IMR-90 (cell line): ENCODE data around the gene CEACAM20. TPM values are rescaled to one million over a fixed set of nuclear protein-coding genes. Genes with fewer than 3 reads are reported as not detected.

ENCODE experiments used
- ATAC-seq: fragments of 200-7000 bp; cut with Tn5 transposase; 2 replicates; pipeline ENCODE4 v1.9.1; 2020; ENCODE audit warnings: low read depth, mild to moderate bottlenecking, moderate library complexity
- BruUV-seq: library from RNA; stranded (reverse); fragments of 400-500 nt; replicated peaks from 2 replicates; lab custom pipeline; 2021; lab: Mats Ljungman, UMichigan
- CTCF ChIA-PET: fragments of 300-600 bp; formaldehyde crosslinking; extraction: SDS; loops from one replicate; lab custom pipeline; 2021; ENCODE audit warnings: antibody characterized with exemption; lab: Yijun Ruan, JAX
- POLR2A ChIA-PET: fragments of 300-600 bp; sonication (Branson Sonifier 250); formaldehyde crosslinking; loops from one replicate; lab custom pipeline; 2022; ENCODE audit warnings: antibody characterized with exemption; ENCODE audit not compliant: unreplicated experiment; lab: Charles Lee
- DNase-seq: peaks from one replicate; pipeline ENCODE4 v3.0.0; 2013
- H2AFZ ChIP-seq: replicated peaks from 2 replicates; pipeline ENCODE3; 2013; ENCODE audit warnings: low read length, mild to moderate bottlenecking; ENCODE audit not compliant: poor library complexity
- H2AK5ac ChIP-seq: 2 replicates; pipeline ENCODE4 v1.6.1; 2013; ENCODE audit warnings: low read depth, low read length, inconsistent platforms
- H2AK9ac ChIP-seq: replicated peaks from 2 replicates; pipeline ENCODE3; 2013; ENCODE audit warnings: mild to moderate bottlenecking, low read depth, low read length, moderate library complexity; ENCODE audit not compliant: poor library complexity
- H2BK120ac ChIP-seq: 2 replicates; pipeline ENCODE4 v1.6.1; 2013; ENCODE audit warnings: low read depth, low read length, inconsistent platforms
- H2BK15ac ChIP-seq: 3 replicates; pipeline ENCODE4 v1.6.1; 2013; ENCODE audit warnings: low read depth, low read length, inconsistent platforms
- H2BK20ac ChIP-seq: 2 replicates; pipeline ENCODE4 v1.6.1; 2013; ENCODE audit warnings: low read depth, mild to moderate bottlenecking, inconsistent platforms, low read length, moderate library complexity
- H2BK5ac ChIP-seq: 2 replicates; pipeline ENCODE4 v1.6.1; 2013; ENCODE audit warnings: mild to moderate bottlenecking, low read depth, low read length, inconsistent platforms; ENCODE audit not compliant: poor library complexity, severe bottlenecking
- H3K14ac ChIP-seq: replicated peaks from 2 replicates; pipeline ENCODE4 v1.6.1; 2013; ENCODE audit warnings: low read depth, low read length, inconsistent platforms
- H3K18ac ChIP-seq: 2 replicates; pipeline ENCODE4 v1.6.1; 2013; ENCODE audit warnings: low read depth, low read length, control low read depth
- H3K23ac ChIP-seq: 2 replicates; pipeline ENCODE4 v1.6.1; 2013; ENCODE audit warnings: low read depth, low read length, inconsistent platforms
- H3K27ac ChIP-seq: 2 replicates; pipeline ENCODE4 v1.5.1; 2013; ENCODE audit warnings: mild to moderate bottlenecking, control low read depth, low read length; ENCODE audit not compliant: insufficient read depth
- H3K27me3 ChIP-seq: 2 replicates; pipeline ENCODE4 v1.6.1; 2013; ENCODE audit warnings: low read length; ENCODE audit not compliant: control insufficient read depth, insufficient read depth
- H3K36me3 ChIP-seq: 2 replicates; pipeline ENCODE4 v1.6.1; 2013; ENCODE audit warnings: low read length, mixed read lengths; ENCODE audit not compliant: control insufficient read depth, insufficient read depth
- H3K4ac ChIP-seq: 2 replicates; pipeline ENCODE4 v1.6.1; 2013; ENCODE audit warnings: low read depth, low read length, inconsistent platforms
- H3K4me1 ChIP-seq: 2 replicates; pipeline ENCODE4 v1.6.1; 2013; ENCODE audit warnings: low read length, mixed read lengths; ENCODE audit not compliant: control insufficient read depth, insufficient read depth
- H3K4me2 ChIP-seq: 2 replicates; pipeline ENCODE4 v1.6.1; 2013; ENCODE audit warnings: low read depth, mild to moderate bottlenecking, control low read depth, low read length, moderate library complexity
- H3K4me3 ChIP-seq: 2 replicates; pipeline ENCODE4 v1.5.1; 2013; ENCODE audit warnings: low read depth, mild to moderate bottlenecking, control low read depth, low read length, moderate library complexity; ENCODE audit not compliant: insufficient read depth
- H3K56ac ChIP-seq: 2 replicates; pipeline ENCODE4 v1.6.1; 2013; ENCODE audit warnings: low read length, inconsistent platforms; ENCODE audit not compliant: insufficient read depth; ENCODE audit errors: extremely low read depth
- H3K79me1 ChIP-seq, 2 experiments: 2 replicates each; pipeline ENCODE4 v1.6.1; 2013; ENCODE audit warnings: low read length in 2 of 2, inconsistent platforms in 1 of 2, low read depth in 1 of 2
- H3K9ac ChIP-seq: 2 replicates; pipeline ENCODE4 v1.6.1; 2013; ENCODE audit warnings: low read depth, low read length, control low read depth
- H3K9me1 ChIP-seq: 2 replicates; pipeline ENCODE4 v1.6.1; 2013; ENCODE audit warnings: low read length, inconsistent platforms; ENCODE audit not compliant: insufficient read depth
- H3K9me3 ChIP-seq: 2 replicates; pipeline ENCODE4 v1.6.1; 2013; ENCODE audit warnings: low read length; ENCODE audit not compliant: control insufficient read depth, insufficient read depth
- H4K20me1 ChIP-seq: 2 replicates; pipeline ENCODE4 v1.6.1; 2013; ENCODE audit warnings: low read length, inconsistent platforms; ENCODE audit not compliant: insufficient read depth
- H4K5ac ChIP-seq: 2 replicates; pipeline ENCODE4 v1.6.1; 2013; ENCODE audit warnings: mild to moderate bottlenecking, low read depth, low read length, control low read depth
- H4K8ac ChIP-seq, 2 experiments: 2 replicates each; pipeline ENCODE4 v1.6.1; 2013; ENCODE audit warnings: low read depth in 2 of 2, low read length in 2 of 2, control low read depth in 1 of 2, inconsistent platforms in 1 of 2
- H4K91ac ChIP-seq: 2 replicates; pipeline ENCODE4 v1.6.1; 2013; ENCODE audit warnings: low read depth, low read length, inconsistent platforms; ENCODE audit not compliant: insufficient read depth
- BHLHE40 ChIP-seq: fragments of 150-350 bp; IDR thresholded peaks from 2 replicates; pipeline ENCODE4 v1.6.1; 2016; ENCODE audit warnings: mild to moderate bottlenecking, low read depth, low read length
- CEBPB ChIP-seq: IDR thresholded peaks from 2 replicates; pipeline ENCODE4 v1.6.1; 2012; ENCODE audit warnings: low read depth, low read length, improper control_type of control experiment
- CHD1 ChIP-seq: IDR thresholded peaks from 2 replicates; pipeline ENCODE4 v1.6.1; 2012; ENCODE audit warnings: low read depth, low read length, improper control_type of control experiment
- CTCF ChIP-seq: conservative IDR thresholded peaks from 2 replicates; pipeline ENCODE4 v1.5.1; 2012; ENCODE audit warnings: mild to moderate bottlenecking, low read depth, low read length, improper control_type of control experiment
- ELK1 ChIP-seq: fragments of 150-350 bp; IDR thresholded peaks from 2 replicates; pipeline ENCODE4 v1.6.1; 2016; ENCODE audit warnings: low read depth, mild to moderate bottlenecking, low read length, moderate library complexity, borderline replicate concordance
- FOS ChIP-seq: fragments of 150-350 bp; IDR thresholded peaks from 2 replicates; pipeline ENCODE4 v1.6.1; 2016; ENCODE audit warnings: low read depth, low read length
- MAFK ChIP-seq: IDR thresholded peaks from 2 replicates; pipeline ENCODE4 v1.6.1; 2012; ENCODE audit warnings: low read depth, low read length, improper control_type of control experiment
- MAZ ChIP-seq: IDR thresholded peaks from 2 replicates; pipeline ENCODE4 v1.6.1; 2012; ENCODE audit warnings: low read depth, mild to moderate bottlenecking, low read length, improper control_type of control experiment, moderate library complexity, borderline replicate concordance
- MXI1 ChIP-seq: IDR thresholded peaks from 2 replicates; pipeline ENCODE4 v1.6.1; 2012; ENCODE audit warnings: low read depth, mild to moderate bottlenecking, low read length, moderate library complexity, borderline replicate concordance
- NFE2L2 ChIP-seq: fragments of 150-350 bp; IDR thresholded peaks from 2 replicates; pipeline ENCODE4 v1.6.1; 2016; ENCODE audit warnings: low read depth, mild to moderate bottlenecking, low read length
- POLR2A ChIP-seq: IDR thresholded peaks from 2 replicates; pipeline ENCODE4 v1.6.1; 2012; ENCODE audit warnings: mild to moderate bottlenecking, low read depth, low read length
- RAD21 ChIP-seq: IDR thresholded peaks from 2 replicates; pipeline ENCODE4 v1.6.1; 2012; ENCODE audit warnings: low read length, improper control_type of control experiment
- RCOR1 ChIP-seq: IDR thresholded peaks from 2 replicates; pipeline ENCODE4 v1.6.1; 2012; ENCODE audit warnings: mild to moderate bottlenecking, low read length, improper control_type of control experiment; ENCODE audit not compliant: insufficient replicate concordance
- RFX5 ChIP-seq: IDR thresholded peaks from 2 replicates; pipeline ENCODE4 v1.8.0; 2012; ENCODE audit warnings: low read depth, mild to moderate bottlenecking, low read length, moderate library complexity
- SMC3 ChIP-seq: fragments of 150-350 bp; IDR thresholded peaks from 2 replicates; pipeline ENCODE4 v1.6.1; 2016; ENCODE audit warnings: low read depth, mild to moderate bottlenecking, antibody characterized with exemption, low read length, moderate library complexity
- USF2 ChIP-seq: fragments of 150-350 bp; IDR thresholded peaks from 2 replicates; pipeline ENCODE4 v1.6.1; 2017; ENCODE audit warnings: mild to moderate bottlenecking, antibody characterized with exemption, low read length, low read depth
- WGBS, 2 experiments: methylation state at CpG; one replicate each; pipeline versions ENCODE4 v1.1.5 to v1.1.7; 2013; ENCODE audit warnings: missing lambda C conversion rate in 2 of 2; ENCODE audit not compliant: insufficient read length in 1 of 2; ENCODE audit errors: extremely low coverage in 2 of 2; 5-methylcytosine and 5-hydroxymethylcytosine counted together
- dilution Hi-C: fragments of 300-500 bp; cut with HindIII; formaldehyde crosslinking; loops from one replicate; pipeline ENCODE4 v1.14.3; 2018; ENCODE audit warnings: low sequenced_read_pairs; ENCODE audit not compliant: unreplicated experiment
- in situ Hi-C: fragments of 300-500 bp; cut with MboI; formaldehyde crosslinking; loops from 3 replicates; pipeline ENCODE4 v1.14.3; 2019; ENCODE audit warnings: low sequenced_read_pairs, inconsistent platforms, mixed read lengths
- intact Hi-C: fragments of 100-400 bp; cut with micrococcal nuclease; formaldehyde crosslinking; loops from 2 replicates; pipeline ENCODE4 v1.10.0; 2022
- polyA plus RNA-seq, 3 experiments: library from polyadenylated mRNA; depleted of rRNA; stranded (reverse); fragments of >200 nt; gene quantifications; 2 replicates each; pipeline ENCODE4 v1.2.3, GENCODE V29; 2012; ENCODE audit warnings: low replicate concordance in 1 of 3
- total RNA-seq: library from RNA; depleted of rRNA; stranded (reverse); fragments of >200 nt; gene quantifications from 2 replicates; pipeline ENCODE4 v1.2.3, GENCODE V29; 2012

CEACAM20 gene
- total and polyA plus RNA-seq, 2 of the 4 experiments (the other 2 are of a cell fraction): not detected

- Histone ChIP-seq H3K9ac (no peak overlapping the region), H2AK5ac (no peak overlapping the region), H3K9me3 (no peaks in the 10 kb centered on the region), H4K8ac (no peak overlapping the region), H2AK9ac (no peak overlapping the region), H3K79me1 (no peaks in the 10 kb centered on the region), H3K27me3 (peaks cover 3% of the 10 kb centered on the region; the same call in 1 of the 2 replicates), H3K14ac (no peak overlapping the region), H2BK120ac (no peak overlapping the region), H3K9me1 (no peaks in the 10 kb centered on the region), H4K20me1 (no peaks in the 10 kb centered on the region), H3K23ac (no peak overlapping the region), H3K18ac (no peak overlapping the region), H4K91ac (no peak overlapping the region), H2BK20ac (no peak overlapping the region), H4K5ac (no peak overlapping the region), H2AFZ (no peak overlapping the region), H3K4me2 (no peak overlapping the region), H3K4me3 (no peak overlapping the region), H2BK5ac (no peak overlapping the region), H3K4ac (no peak overlapping the region), H3K27ac (no peak overlapping the region), H3K56ac (no peak overlapping the region), H2BK15ac (no peak overlapping the region), H3K36me3 (no peaks in the 10 kb centered on the region), H3K4me1 (no peaks in the 10 kb centered on the region)
- CTCF ChIA-PET: interaction anchor here (1.1 kb wide), 1 partner anchor 15 kb away, joined by 3 read pairs; no protein-coding TSS in a partner anchor
- POLR2A ChIA-PET: no interaction called here
- intact Hi-C loops: no loop called here
- no peak for TF ChIP-seq FOS
- TF ChIP-seq BHLHE40: no peak
- TF ChIP-seq RCOR1: no peak
- no peak for TF ChIP-seq MXI1
- no peak for TF ChIP-seq MAFK
- TF ChIP-seq MAZ: no peak
- TF ChIP-seq RFX5: no peak
- TF ChIP-seq RAD21: no peak
- no peak for TF ChIP-seq CEBPB
- no peak for TF ChIP-seq USF2
- TF ChIP-seq SMC3: no peak
- TF ChIP-seq CHD1: no peak
- TF ChIP-seq NFE2L2: no peak
- TF ChIP-seq ELK1: no peak
- TF ChIP-seq CTCF: no peak
- no peak for TF ChIP-seq POLR2A
- in situ Hi-C loops: no loop called here
- dilution Hi-C loops: no loop called here
- no CpG with 5 or more reads among the region's 3 CpGs for whole genome bisulfite sequencing, 2 experiments
- no peak for ATAC-seq
- BruUV-seq: no TSS peak
- no peak for DNase-seq
Observed at GRCh38 chr19:44515031-44515430, 14.4 kb downstream of the CEACAM20 start.
